Measurements from ENCODE around the gene USF3.
"Not testable (repeated sequence)": the region's sequence is repeated elsewhere in the genome, so short reads cannot be mapped to it uniquely, and the experiment has no call there.

Gene USF3

GRCh38 chr3:113654310-113654709, 42.1 kb downstream of the USF3 start:
- DNase-seq, result no peak

- no peak for DNase-seq
Measured at GRCh38 chr3:113649174-113649845, 47.1 kb downstream of the USF3 start.

GRCh38 chr3:113648524-113648923, 47.9 kb downstream of the USF3 start:
- DNase-seq, result no peak

- DNase-seq, result no peak
Measured at GRCh38 chr3:113643583-113643982, 52.9 kb downstream of the USF3 start.

GRCh38 chr3:113638910-113639309, 57.5 kb downstream of the USF3 start:
- DNase-seq, result no peak

- DNase-seq, result no peak
Measured at GRCh38 chr3:113637756-113638155, 58.7 kb downstream of the USF3 start.

- DNase-seq, result not testable (repeated sequence)
Measured at GRCh38 chr3:113636034-113636433, 60.4 kb downstream of the USF3 start.

- no peak for DNase-seq
Measured at GRCh38 chr3:113634782-113635474, 61.5 kb downstream of the USF3 start.

GRCh38 chr3:113631573-113631972, 64.9 kb downstream of the USF3 start:
- DNase-seq, result no peak

- no peak for DNase-seq
Measured at GRCh38 chr3:113630956-113631542, 65.4 kb downstream of the USF3 start.

- no peak for DNase-seq
Measured at GRCh38 chr3:113629584-113630421, 66.6 kb downstream of the USF3 start.

- DNase-seq, result no peak
Measured at GRCh38 chr3:113628788-113629187, 67.7 kb downstream of the USF3 start.

GRCh38 chr3:113628316-113628715, 68.1 kb downstream of the USF3 start:
- no peak for DNase-seq

- DNase-seq, result peak; percentile 11 to 58
Measured at GRCh38 chr3:113626503-113627371, 69.7 kb downstream of the USF3 start.

GRCh38 chr3:113625834-113626233, 70.6 kb downstream of the USF3 start:
- DNase-seq, result no peak

GRCh38 chr3:113623811-113624210, 72.6 kb downstream of the USF3 start:
- no peak for DNase-seq

- no peak for DNase-seq
Measured at GRCh38 chr3:113623324-113623723, 73.1 kb downstream of the USF3 start.

- DNase-seq, result no peak
Measured at GRCh38 chr3:113620091-113620490, 76.4 kb downstream of the USF3 start.

- no peak for DNase-seq
Measured at GRCh38 chr3:113617726-113618125, 78.7 kb downstream of the USF3 start.

GRCh38 chr3:113615976-113616375, 80.5 kb downstream of the USF3 start:
- no peak for DNase-seq

- DNase-seq, result no peak
Measured at GRCh38 chr3:113614402-113614801, 82.0 kb downstream of the USF3 start.

GRCh38 chr3:113607219-113607596, 89.2 kb downstream of the USF3 start:
- no peak for DNase-seq

Data from hippocampal formation (tissue), 2 donors.